Stimulated activated CD4-positive, alpha-beta T cell treated with anti-CD3 and anti-CD28 coated beads, Interleukin-1b, Interleukin-23, amount 100 ng/mL, for 1 hour (primary cell): ENCODE measurements around the gene AMER2.
A peak's percentile ranks its signal among the peaks of the same experiment; 100 is the strongest.

Source experiments
- DNase-seq, 2 donors: peaks; one replicate each; pipeline ENCODE4 v3.0.0-alpha.2; 2020; ENCODE audit warnings: low read depth in 2 of 2

AMER2 gene

DNA sequence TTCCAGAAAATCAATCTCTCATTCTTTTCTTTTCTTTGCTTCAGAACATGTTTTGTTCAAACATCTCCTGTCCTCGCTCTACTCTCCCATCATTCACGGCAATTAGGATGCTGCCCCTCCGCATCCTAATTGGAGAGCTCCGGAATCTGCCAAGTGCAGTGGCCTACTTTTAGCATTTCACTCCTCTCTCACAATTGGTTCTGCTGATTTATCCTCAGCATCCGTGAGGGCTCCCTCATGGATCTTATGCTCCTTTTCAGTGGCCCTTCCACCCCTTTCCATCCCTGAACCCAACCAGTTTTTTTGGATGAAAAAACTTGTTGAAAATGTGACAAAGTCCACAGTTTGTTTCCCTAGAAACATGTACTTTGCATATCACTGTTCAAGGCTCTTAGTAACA, 22.4 kb downstream of the AMER2 start:
- DNase-seq: no peak

DNA sequence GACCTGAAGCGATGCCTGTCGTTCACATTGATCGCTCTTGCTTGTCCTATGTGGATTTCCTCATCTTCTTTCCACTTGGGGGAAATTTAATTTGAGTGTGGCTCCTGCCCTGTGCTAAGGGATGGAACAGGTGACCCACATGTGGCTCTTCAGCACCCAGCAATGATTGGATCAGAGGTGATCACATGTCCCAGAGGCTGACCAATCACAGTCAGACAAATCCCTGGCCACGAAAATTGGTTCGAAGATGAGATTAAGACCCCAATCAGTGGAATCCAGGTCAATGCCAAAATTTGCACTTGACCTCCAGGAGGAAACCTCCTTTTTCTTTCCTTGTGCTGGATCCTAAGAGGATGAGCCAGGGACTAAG, 23.7 kb downstream of the AMER2 start:
- DNase-seq: no peak

DNA sequence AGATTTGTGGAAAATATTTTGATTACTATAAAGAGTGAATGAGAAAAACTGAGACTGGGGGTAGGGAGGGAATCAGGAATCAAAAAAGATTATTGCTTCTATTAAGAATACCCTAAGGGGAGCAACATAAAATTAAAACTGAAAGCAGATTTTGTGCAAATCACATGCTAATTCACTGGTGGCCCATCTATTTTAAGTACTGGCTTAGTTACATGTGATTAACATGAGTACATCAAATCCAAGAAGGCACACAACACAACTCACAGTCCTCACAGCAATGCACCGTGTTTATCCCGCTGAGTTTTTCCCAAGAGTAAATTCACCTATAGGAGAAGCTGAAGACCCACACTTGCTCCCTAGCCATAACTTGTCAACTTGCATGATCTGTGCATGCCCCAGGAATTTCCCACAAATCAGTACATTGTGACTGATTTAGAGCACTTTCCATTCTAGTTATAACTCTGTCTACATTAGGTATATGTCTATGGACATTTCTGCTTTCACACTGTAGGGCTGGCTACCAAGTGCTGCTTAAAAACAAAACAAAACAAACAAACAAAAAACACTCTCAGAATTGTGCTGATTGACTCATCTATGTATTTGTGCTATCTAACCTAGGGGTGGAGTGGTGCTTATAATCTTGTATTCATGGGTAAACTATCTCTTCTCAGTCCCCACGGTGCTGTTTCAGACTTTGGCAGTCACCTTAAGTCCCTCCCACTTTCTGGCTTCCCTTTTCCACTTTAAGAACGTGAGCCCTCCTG, 24.3 kb downstream of the AMER2 start:
- DNase-seq: no peak

DNA sequence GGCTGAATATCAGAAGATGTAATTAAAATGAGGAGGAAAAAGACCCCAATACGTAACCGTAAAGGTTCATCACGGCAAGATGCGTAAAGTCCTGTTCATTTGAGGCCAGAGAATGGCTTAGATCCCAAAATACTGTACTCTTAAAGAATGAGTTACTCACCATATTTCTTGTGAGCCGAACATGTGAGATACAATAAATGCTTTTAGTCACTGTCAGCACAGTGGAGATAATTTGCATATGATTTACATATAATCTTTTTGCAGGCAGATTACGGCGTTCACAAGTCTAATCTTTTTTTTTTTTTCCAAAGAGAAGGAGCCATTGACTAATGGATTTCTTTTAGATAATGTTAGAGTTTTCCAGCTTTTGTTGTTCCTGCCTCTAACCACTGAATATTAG, 28.4 kb downstream of the AMER2 start:
- DNase-seq: no peak

DNA sequence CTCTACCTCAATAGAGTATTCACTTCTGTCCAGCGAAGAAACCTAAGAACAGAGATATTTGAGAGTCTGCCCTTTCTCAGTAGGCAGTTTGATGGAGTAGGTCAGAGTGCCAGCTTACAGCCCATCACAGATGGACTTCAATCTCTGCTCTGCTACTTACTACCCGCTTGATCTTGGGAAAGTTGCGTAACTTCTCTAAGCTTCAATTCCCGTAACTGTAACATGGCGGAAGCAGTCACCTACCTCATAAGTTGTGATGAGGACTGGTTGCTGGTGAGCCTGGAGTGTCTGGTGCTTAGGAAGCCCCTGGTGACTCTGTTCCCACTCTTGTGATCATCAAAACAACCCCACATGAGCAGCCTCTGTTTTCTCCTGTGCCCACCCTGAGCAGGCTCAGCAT, 31.0 kb downstream of the AMER2 start:
- DNase-seq: no peak

DNA sequence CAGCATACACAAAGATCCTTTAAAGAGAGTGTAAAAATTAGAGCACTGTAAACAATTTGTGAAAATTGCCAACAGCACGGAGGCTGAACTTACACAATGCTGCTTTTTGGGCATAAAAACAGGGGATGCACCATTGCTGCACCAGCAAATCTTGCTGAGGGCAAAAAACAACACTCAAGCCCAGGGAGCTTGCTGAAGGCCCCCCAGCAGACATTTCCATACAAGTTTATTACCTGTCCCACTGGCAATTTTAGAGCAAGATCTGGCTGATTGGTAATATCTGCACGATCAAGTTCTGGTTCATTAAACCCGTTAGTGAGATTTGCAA, 34.3 kb downstream of the AMER2 start:
- DNase-seq: no peak

DNA sequence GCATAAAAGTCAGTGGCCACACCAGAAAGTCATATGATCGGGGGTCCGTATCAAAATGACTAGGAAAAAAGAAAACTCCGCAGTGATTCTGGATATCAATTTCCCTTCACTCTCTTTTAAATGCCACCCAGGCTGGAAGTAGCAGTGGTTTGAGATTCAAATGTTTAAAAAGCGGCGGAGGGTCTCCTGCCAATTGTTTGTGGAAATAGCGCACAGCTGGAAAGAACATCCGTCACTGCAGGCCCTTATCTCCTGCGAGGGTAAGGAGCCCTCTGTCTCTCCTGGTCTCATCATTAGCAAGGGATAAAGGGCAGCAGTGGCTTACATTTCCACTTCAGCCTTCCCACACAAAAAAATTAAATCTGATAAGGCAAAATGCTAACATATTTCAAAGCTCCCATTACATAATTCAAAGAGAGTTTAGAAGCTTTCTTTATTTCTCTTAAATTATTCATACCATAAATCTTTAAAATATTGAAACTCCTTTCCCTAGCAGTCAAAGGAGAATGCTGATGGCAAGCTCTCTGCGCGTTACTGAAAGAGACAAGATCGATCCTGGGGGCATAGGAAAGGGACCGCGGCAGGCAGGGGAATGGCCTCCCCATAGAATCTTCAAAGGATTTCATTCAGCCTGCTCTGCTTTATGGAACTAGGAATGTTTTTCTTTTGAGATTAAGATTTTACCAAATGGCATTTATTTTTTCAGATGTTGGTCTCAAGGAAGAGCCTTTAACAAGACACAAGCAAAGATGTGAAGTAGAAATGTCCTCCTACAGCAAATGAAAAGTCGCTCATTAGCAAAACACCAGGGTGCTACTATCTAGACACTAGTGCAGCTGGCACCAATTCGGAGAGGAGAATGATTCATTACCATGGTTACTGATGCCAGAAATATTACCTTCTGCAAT, 35.0 kb downstream of the AMER2 start:
- DNase-seq: no peak

DNA sequence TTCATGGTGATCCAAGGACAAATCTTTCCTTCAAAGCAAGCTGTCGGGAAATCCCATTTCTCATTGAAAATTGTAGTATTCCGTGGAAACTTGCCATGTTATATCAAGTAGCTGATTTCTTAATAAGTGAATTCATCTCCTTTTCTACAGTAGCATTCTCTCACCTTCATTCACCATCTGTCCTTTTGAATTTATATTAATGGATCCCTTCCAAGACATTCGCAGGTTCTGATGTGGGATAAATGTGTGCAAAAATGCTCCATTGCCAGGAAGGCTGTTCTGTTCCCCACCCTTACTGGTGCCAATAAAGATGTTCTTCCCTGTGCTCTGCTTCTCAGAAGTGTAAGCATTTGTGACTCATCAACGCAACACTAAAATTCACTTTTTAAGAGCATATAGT, 36.2 kb downstream of the AMER2 start:
- no peak for DNase-seq

DNA sequence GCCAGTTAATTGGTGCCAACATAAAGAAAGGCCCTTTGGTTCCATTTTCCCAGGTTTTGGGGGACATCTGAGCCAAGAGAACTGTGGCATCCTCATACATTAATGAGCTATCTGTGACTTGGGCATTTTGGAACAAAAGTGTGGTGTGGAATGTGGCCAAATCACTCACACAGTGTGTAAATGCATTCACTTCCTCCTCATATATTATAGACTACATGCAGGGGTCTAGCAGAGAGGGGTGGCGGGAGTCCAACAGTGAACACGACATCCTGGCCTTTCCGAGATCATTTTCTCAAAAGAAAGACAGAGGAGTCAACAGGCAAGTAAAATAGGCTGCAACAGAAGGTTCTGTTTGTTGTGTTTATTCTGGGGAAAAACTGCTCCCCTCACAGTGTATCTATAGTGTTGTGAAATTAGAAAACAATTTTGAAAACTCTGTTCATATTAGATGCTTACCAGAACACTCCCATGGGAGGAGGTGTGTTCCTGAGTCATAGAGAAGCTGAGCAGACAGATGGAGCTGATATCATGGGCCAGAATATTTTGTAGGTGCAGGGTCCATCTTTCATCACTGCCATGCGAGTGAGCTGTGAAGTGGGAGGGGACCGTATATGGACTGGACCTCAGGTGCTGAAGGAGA, 39.2 kb downstream of the AMER2 start:
- no peak for DNase-seq

DNA sequence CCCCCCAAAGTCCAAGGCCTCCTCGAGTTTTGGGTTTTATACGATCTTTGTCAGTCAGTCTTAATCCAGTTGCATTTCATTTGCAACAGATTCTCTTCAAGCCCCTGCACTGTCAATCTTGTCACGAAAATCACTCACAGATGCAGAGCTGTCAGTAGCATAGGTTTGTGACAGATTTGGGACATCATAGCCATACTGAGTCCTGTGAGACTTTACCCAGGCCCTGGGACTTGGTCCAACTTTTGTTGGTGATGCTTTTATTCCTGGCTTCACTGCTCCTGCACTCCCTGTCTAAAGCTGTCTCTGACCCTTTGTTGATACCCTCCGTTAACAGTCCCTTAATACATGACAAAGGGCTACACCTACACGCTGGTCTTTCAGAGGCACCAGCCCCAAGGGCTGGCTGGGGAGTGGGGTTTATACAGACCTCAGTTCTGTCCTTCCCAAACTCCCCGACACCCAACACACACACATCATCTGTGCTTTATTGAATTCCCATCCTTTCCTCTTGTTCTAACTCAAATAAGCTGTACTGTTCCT, 40.1 kb downstream of the AMER2 start:
- no peak for DNase-seq

DNA sequence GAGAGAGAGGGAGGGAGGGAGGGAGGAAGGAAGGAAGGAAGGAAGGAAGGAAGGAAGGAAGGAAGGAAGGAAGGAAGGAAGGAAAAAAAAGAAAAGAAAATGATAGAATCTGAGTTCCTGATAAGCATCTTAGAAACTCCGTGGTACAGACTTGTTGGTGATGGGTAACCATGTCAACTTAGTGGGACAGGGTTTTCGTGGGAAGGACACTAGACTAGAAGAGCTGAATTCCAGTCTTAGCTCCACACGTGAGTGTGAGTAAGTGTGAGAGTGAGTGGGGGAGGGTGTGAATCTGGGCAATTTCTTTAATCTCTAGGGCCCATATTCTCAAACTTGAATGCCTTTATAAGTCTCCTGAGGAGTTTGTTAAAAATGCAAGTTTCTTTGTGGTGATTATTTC, 41.1 kb downstream of the AMER2 start:
- DNase-seq: no peak

DNA sequence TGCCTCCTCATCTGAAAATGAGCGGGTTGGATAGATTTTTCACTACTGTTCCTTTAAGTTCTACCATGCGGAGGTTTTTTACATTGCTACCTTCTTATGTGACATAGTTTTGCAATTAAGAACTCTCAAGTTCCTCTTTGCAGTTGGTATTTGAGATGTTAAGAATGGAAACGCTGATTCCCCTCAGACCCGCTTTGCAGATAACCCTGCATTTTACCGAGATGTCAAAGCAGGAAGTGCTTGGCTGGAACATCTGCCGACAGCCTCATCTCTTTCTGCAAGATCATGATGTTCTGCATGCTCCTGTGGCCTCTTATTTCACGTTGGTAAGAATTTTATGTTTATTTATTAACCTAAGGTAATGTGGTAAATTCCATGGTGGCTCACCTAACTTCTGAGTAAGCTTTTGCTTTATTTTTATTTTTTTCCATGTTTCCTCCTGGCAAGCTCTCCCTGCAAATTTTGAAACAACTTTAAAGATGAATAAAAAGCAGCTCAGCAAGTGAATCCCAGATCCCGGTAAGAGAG, 53.6 kb downstream of the AMER2 start:
- DNase-seq: no peak

DNA sequence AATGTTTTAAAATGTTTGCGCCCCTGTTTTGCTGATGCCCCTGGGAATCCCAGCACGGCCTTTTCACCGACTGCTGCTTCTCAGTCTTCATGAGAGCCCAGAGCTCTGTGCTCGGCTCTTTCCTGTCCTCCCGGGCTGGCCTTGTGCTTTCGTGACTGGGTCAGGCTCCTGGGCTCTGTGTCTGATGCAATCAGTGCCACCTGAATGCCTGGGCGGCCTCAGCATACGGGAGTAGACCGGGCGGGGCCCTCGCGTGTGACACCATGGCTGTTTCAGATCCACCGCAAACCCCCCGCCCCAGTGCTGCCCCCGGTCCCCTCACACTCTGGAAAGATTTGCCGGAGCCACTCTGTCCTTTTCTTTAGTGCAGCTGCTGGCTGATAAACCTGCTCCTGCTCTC, 54.8 kb downstream of the AMER2 start:
- no peak for DNase-seq

DNA sequence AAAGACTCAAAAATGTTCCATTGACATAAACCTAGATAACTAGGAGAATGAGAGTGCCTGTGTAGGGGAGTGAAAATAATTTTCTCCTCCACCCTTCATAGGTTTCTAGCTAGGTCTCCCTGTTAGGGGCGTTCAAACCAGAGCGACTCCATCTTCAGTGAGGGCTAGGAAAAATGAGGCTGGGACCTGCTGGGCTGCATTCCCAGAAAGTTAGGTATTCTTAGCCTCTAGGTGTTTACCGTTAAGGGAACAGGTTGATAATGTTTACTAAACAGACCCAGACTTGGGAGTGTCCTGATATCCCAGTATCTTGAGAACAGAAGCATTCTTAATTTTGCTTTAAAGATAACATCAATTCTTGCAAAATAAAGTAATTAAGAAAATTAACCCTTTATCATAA, 56.0 kb downstream of the AMER2 start:
- DNase-seq: no peak

DNA sequence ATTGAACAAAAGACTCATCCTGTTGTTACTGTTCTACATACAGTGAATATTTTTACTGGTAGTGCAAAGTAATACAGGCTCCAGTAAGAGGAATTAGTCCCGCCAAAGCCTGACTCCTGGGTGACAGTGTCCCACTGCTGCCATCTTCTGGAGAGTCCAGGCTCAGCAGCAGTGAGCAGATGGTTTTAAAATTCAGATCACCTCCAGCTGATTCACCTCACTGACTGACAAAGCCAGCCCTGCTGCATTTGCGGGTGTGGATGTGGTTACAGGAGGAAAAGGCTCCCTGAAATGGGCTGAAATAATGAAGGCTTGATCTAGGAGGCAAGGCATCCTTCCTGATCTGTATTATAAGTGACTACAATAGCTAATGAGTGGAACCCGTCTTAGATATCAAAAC, 57.9 kb downstream of the AMER2 start:
- peak in 1 of 2 donors; percentile 3 for DNase-seq

DNA sequence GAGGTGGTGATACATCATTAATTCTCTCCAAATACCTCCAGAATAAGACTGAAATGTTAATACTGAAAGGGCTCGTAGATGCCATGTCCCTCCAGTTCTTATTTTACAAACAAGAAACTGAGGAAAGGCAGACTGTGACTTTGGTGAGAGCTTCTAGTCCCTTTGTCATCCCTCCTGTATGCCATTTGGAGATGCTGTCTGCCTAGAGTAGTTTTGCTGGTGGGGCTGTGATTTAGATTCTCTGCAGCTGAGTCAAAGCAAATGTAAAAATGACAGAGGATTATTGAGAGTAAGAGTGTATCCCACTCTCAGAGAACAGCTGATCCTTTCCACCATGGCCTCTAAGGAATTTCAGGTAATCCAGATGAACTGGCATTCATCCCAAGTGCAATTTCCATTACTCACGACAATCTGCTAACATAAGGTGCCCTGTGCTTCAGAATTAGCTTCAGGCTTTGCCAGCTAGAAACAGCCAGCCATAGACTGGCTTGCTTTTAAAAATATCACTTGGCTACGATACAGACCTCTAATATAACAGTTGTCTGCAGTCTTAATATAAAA, 59.3 kb downstream of the AMER2 start:
- DNase-seq: no peak
